ENCODE data around the gene SELPLG.

Gene SELPLG

GRCh38 chr12:108599948-108600701 lies 33.6 kb downstream of the SELPLG start:
- Histone ChIP-seq H3K4me3 (ENCODE audit: low read depth in 1 of 2, low read length in 2 of 2) (no peak overlapping the region), H3K4me2 (ENCODE audit: insufficient read depth, low read length) (no peak overlapping the region), H3K4me1 (ENCODE audit: insufficient read depth, low read length) (no peaks in the 10 kb centered on the region), H3K36me3 (ENCODE audit: insufficient read depth, low read length) (no peaks in the 10 kb centered on the region), H3K27ac (ENCODE audit: low read length) (no peak overlapping the region), H3K9me3 (ENCODE audit: insufficient read depth, low read length, severe bottlenecking) (no peaks in the 10 kb centered on the region), H3K79me2 (ENCODE audit: insufficient read depth, low read length) (no peaks in the 10 kb centered on the region), H4K20me1 (ENCODE audit: insufficient read depth, low read length) (no peaks in the 10 kb centered on the region), H3K9ac (ENCODE audit: low read depth, low read length) (no peak overlapping the region), H3K27me3 (ENCODE audit: insufficient read depth, low read length, poor library complexity) (no peaks in the 10 kb centered on the region), H2AFZ (ENCODE audit: low read depth, low read length) (no peak overlapping the region)
- no peak for DNase-seq
- TF ChIP-seq CTCF (IDR thresholded peaks at IDR 0.05; ENCODE audit: borderline replicate concordance, extremely low read depth, low read length, poor library complexity, severe bottlenecking) (no peak), EZH2 (IDR thresholded peaks at IDR 0.05; ENCODE audit: borderline replicate concordance, low read depth, low read length, severe bottlenecking) (no peak)
- ATAC-seq (ENCODE audit: insufficient read depth, low read depth), result no peak

- Histone ChIP-seq H3K9me3 (ENCODE audit: insufficient read depth, low read length, severe bottlenecking) (no peaks in the 10 kb centered on the region), H3K27me3 (ENCODE audit: insufficient read depth, low read length, poor library complexity) (no peaks in the 10 kb centered on the region), H3K4me3 (ENCODE audit: low read depth in 1 of 2, low read length in 2 of 2) (no peak overlapping the region), H3K27ac (ENCODE audit: low read length) (no peak overlapping the region), H3K36me3 (ENCODE audit: insufficient read depth, low read length) (no peaks in the 10 kb centered on the region), H3K4me2 (ENCODE audit: insufficient read depth, low read length) (no peak overlapping the region), H4K20me1 (ENCODE audit: insufficient read depth, low read length) (no peaks in the 10 kb centered on the region), H3K4me1 (ENCODE audit: insufficient read depth, low read length) (no peaks in the 10 kb centered on the region), H3K79me2 (ENCODE audit: insufficient read depth, low read length) (no peaks in the 10 kb centered on the region), H2AFZ (ENCODE audit: low read depth, low read length) (no peak overlapping the region), H3K9ac (ENCODE audit: low read depth, low read length) (no peak overlapping the region)
- ATAC-seq (ENCODE audit: insufficient read depth, low read depth), result no peak
- no peak for DNase-seq
- TF ChIP-seq EZH2 (IDR thresholded peaks at IDR 0.05; ENCODE audit: borderline replicate concordance, low read depth, low read length, severe bottlenecking), result no peak
- TF ChIP-seq CTCF (IDR thresholded peaks at IDR 0.05; ENCODE audit: borderline replicate concordance, extremely low read depth, low read length, poor library complexity, severe bottlenecking), result no peak
These were observed 34.2 kb downstream of the SELPLG start for GRCh38 chr12:108599541-108599940.

GRCh38 chr12:108598553-108599250 lies 35.0 kb downstream of the SELPLG start:
- Histone ChIP-seq H3K4me1 (ENCODE audit: insufficient read depth, low read length) (no peaks in the 10 kb centered on the region), H3K36me3 (ENCODE audit: insufficient read depth, low read length) (no peaks in the 10 kb centered on the region), H3K27me3 (ENCODE audit: insufficient read depth, low read length, poor library complexity) (no peaks in the 10 kb centered on the region), H4K20me1 (ENCODE audit: insufficient read depth, low read length) (no peaks in the 10 kb centered on the region), H3K4me2 (ENCODE audit: insufficient read depth, low read length) (no peak overlapping the region), H3K27ac (ENCODE audit: low read length) (no peak overlapping the region), H3K4me3 (ENCODE audit: low read depth in 1 of 2, low read length in 2 of 2) (no peak overlapping the region), H3K79me2 (ENCODE audit: insufficient read depth, low read length) (no peaks in the 10 kb centered on the region), H2AFZ (ENCODE audit: low read depth, low read length) (no peak overlapping the region), H3K9me3 (ENCODE audit: insufficient read depth, low read length, severe bottlenecking) (no peaks in the 10 kb centered on the region), H3K9ac (ENCODE audit: low read depth, low read length) (no peak overlapping the region)
- DNase-seq (no peak), ATAC-seq (ENCODE audit: insufficient read depth, low read depth) (no peak)
- TF ChIP-seq CTCF (IDR thresholded peaks at IDR 0.05; ENCODE audit: borderline replicate concordance, extremely low read depth, low read length, poor library complexity, severe bottlenecking), result no peak
- TF ChIP-seq EZH2 (IDR thresholded peaks at IDR 0.05; ENCODE audit: borderline replicate concordance, low read depth, low read length, severe bottlenecking), result no peak
